Measurements from ENCODE around the gene TSHR. TPM values are rescaled to one million over a fixed set of nuclear protein-coding genes. Genes with fewer than 3 reads are reported as not detected.

The TSHR gene
- total RNA-seq, 1 experiment from 2014 or later = not detected

GRCh38 chr14:80944861-80945617 is 10.4 kb upstream of the TSHR start:
- H3K56ac ChIP-seq (ENCODE audit: insufficient read length, low read depth, low read length) = no peak overlapping the region
- H3K27ac ChIP-seq (ENCODE audit: insufficient read length, low read depth, low read length) = no peak overlapping the region
- no peaks in the 10 kb centered on the region for H3K9me3 ChIP-seq (ENCODE audit: control insufficient read depth, low read depth, low read length)
- no peak overlapping the region for H4K5ac ChIP-seq (ENCODE audit: insufficient read length, low read depth, low read length)
- no CpG with 5 or more reads among the region's 5 CpGs for WGBS (ENCODE audit: extremely low coverage, insufficient read length, low lambda C conversion rate)
- no peak overlapping the region for H3K18ac ChIP-seq (ENCODE audit: insufficient read length, low read depth, low read length)
- peaks cover 9 to 11% of the 10 kb centered on the region in 2 experiments for H3K4me1 Mint-ChIP-seq
- no peak for TF ChIP-seq CTCF (conservative IDR thresholded peaks at IDR 0.05)
- no peak overlapping the region for H4K8ac ChIP-seq (replicated peaks; ENCODE audit: insufficient read length, low read depth, low read length)
- no peak overlapping the region for H3K4me3 Mint-ChIP-seq
- no peak overlapping the region for H4K91ac ChIP-seq (ENCODE audit: insufficient read length, low read depth, low read length)
- H3K14ac ChIP-seq (ENCODE audit: insufficient read depth, low read length) = no peak overlapping the region
- no peak overlapping the region for H3K4me2 ChIP-seq (ENCODE audit: insufficient read depth, insufficient read length, low read length)
- no peaks in the 10 kb centered on the region for H3K27me3 ChIP-seq (ENCODE audit: insufficient read depth, low read length)
- no peak overlapping the region for H2AFZ ChIP-seq (ENCODE audit: low read length)
- H2BK20ac ChIP-seq (ENCODE audit: low read depth, low read length, poor library complexity, severe bottlenecking) = no peak overlapping the region
- no peak overlapping the region for H3K4ac ChIP-seq (ENCODE audit: low read depth, low read length)
- no peak overlapping the region for H2AK5ac ChIP-seq (ENCODE audit: insufficient read length, low read length)
- no peak overlapping the region for H2BK15ac ChIP-seq (ENCODE audit: low read depth, low read length)
- H2BK5ac ChIP-seq (ENCODE audit: insufficient read length, low read length) = no peak overlapping the region
- no peak overlapping the region for H3K23ac ChIP-seq (ENCODE audit: insufficient read length, low read depth, low read length)
- no peak for DNase-seq
- H3K9ac ChIP-seq (ENCODE audit: extremely low read depth, insufficient read length, low read length) = no peak overlapping the region
- H3K9me3 Mint-ChIP-seq = no peaks in the 10 kb centered on the region
- H2BK120ac ChIP-seq (ENCODE audit: low read depth, low read length, poor library complexity, severe bottlenecking) = no peak overlapping the region
- H3K79me1 ChIP-seq (ENCODE audit: insufficient read depth, low read depth, low read length, poor library complexity, severe bottlenecking) = no peaks in the 10 kb centered on the region
- H3K27ac Mint-ChIP-seq = no peak overlapping the region
- H3K36me3 Mint-ChIP-seq (ENCODE audit: insufficient read depth in 1 of 3, low read depth in 3 of 3) = no peaks in the 10 kb centered on the region
- 0 out of 2 replicates have a peak, but pooled peaks cover 3% of the 10 kb centered on the region for H3K79me2 ChIP-seq (ENCODE audit: insufficient read depth, low read length)
- H3T11ph ChIP-seq (ENCODE audit: low read length) = no peak overlapping the region
- H4K20me1 ChIP-seq (ENCODE audit: control insufficient read depth, insufficient read depth, insufficient read length) = no peaks in the 10 kb centered on the region
- H2BK12ac ChIP-seq (ENCODE audit: insufficient read length, low read depth, low read length) = no peak overlapping the region
- H3K23me2 ChIP-seq (ENCODE audit: insufficient read length, low read depth, low read length, poor library complexity, severe bottlenecking) = peaks cover 4% of the 10 kb centered on the region
- no peaks in the 10 kb centered on the region for H3K4me1 ChIP-seq (ENCODE audit: insufficient read depth, low read length)
- peaks cover 4% of the 10 kb centered on the region; the same call in 1 of the 2 replicates for H3K27me3 Mint-ChIP-seq (ENCODE audit: low read depth)

All from H9 (cell line).